Thyroid gland (tissue), 4 donors: Measurements from ENCODE around the gene ERG.

Experiments
- POLR2A ChIP-seq, 2 donors: fragments of 450-650 bp; IDR thresholded peaks; one replicate each; pipeline ENCODE4 v1.6.1; 2017; ENCODE audit warnings: antibody characterized with exemption in 2 of 2, mild to moderate bottlenecking in 2 of 2, moderate library complexity in 1 of 2
- TF ChIP-seq, protein P1 (sequence below), 6 experiments: fragments of 200-600 bp in 3 of 6; fragments of 450-650 bp in 3 of 6; sonication (generic) in 3 of 6; IDR thresholded peaks; one replicate each; pipeline ENCODE4 v1.5.1; 2016 to 2019; ENCODE audit warnings: antibody characterized with exemption in 6 of 6, mild to moderate bottlenecking in 2 of 6, inconsistent platforms in 1 of 6, moderate library complexity in 1 of 6

DNA sequence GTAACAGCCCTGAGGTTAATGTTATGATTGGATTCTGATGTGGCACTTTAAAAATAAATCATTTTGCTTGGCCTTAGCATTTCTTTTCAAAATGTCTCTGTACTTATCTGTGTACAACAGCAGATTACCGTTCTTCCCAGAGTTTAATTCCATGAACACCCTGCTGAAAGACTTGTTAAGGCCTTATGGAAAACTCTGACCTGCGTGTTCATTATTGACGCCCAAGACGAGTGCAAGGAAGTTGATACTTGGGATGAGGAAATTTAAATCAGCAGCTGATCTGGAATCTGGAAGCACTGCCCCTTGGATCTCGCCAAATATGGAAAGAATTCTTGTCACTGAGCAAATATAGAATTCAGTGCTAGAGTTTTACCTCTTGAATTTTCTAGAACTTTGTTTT is 6.7 kb downstream of the ERG start:
- TF ChIP-seq, protein P1, sequence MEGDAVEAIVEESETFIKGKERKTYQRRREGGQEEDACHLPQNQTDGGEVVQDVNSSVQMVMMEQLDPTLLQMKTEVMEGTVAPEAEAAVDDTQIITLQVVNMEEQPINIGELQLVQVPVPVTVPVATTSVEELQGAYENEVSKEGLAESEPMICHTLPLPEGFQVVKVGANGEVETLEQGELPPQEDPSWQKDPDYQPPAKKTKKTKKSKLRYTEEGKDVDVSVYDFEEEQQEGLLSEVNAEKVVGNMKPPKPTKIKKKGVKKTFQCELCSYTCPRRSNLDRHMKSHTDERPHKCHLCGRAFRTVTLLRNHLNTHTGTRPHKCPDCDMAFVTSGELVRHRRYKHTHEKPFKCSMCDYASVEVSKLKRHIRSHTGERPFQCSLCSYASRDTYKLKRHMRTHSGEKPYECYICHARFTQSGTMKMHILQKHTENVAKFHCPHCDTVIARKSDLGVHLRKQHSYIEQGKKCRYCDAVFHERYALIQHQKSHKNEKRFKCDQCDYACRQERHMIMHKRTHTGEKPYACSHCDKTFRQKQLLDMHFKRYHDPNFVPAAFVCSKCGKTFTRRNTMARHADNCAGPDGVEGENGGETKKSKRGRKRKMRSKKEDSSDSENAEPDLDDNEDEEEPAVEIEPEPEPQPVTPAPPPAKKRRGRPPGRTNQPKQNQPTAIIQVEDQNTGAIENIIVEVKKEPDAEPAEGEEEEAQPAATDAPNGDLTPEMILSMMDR (IDR thresholded peaks at IDR 0.05): no peak
- TF ChIP-seq POLR2A (IDR thresholded peaks at IDR 0.05): no peak
